ENCODE data around the gene LIFR. TPM values are rescaled to one million over a fixed set of nuclear protein-coding genes. Genes with fewer than 3 reads are reported as not detected.

LIFR gene
- 100 to 1,000 TPM in 1 of 4 donors, 10 to 100 TPM in 3; 61.8 to 105 (median 78.0) TPM for total RNA-seq

- H3K9me3 ChIP-seq, result no peaks in the 10 kb centered on the region
- H3K27ac ChIP-seq, result peak within 1 kb of the TSS; percentile 96 to 99 (median 97)
- peaks cover 0 to 42% (median 4%) of the 10 kb centered on the region in 3 donors for H3K4me1 ChIP-seq
- peak; percentile 95 for ATAC-seq
- peak in 2 of 4 experiments; percentile 6 to 15 for TF ChIP-seq CTCF (IDR thresholded peaks at IDR 0.05)
- no peak for TF ChIP-seq EP300 (IDR thresholded peaks at IDR 0.05)
- TF ChIP-seq POLR2AphosphoS5 (IDR thresholded peaks at IDR 0.05), result peak; percentile 91
- TF ChIP-seq POLR2A (IDR thresholded peaks at IDR 0.05), result peak in 1 of 2 donors; percentile 61
- no peaks in the 10 kb centered on the region for H3K27me3 ChIP-seq
- H3K36me3 ChIP-seq, result no peaks in the 10 kb centered on the region
- 0% methylated on average over 3 of the region's 88 CpGs; no CpG with 5 or more reads in 1 of the 2 donors for WGBS, 2 donors (ENCODE audit: low coverage in 1 of 2)
- H3K4me3 ChIP-seq, result peak within 1 kb of the TSS; percentile 71 to 98
Observed at GRCh38 chr5:38556599-38557307, at the start of gene LIFR. Gene LIFR (minus strand): TSS chr5:38556646. CDS start chr5:38530647, 25,999 bp downstream.

GRCh38 chr5:38605610-38606009 lies 49.2 kb upstream of the LIFR start:
- no peak for ATAC-seq
- 87 to 98% methylated on average over 6 to 7 of the region's 7 CpGs for WGBS, 2 donors (ENCODE audit: low coverage in 1 of 2)
- Histone ChIP-seq H3K36me3 (no peaks in the 10 kb centered on the region), H3K4me1 (peaks cover 4 to 10% (median 5%) of the 10 kb centered on the region in 3 donors), H3K4me3 (no peak overlapping the region), H3K27ac (no peak overlapping the region), H3K9me3 (no peaks in the 10 kb centered on the region), H3K27me3 (no peaks in the 10 kb centered on the region)
- TF ChIP-seq POLR2AphosphoS5 (IDR thresholded peaks at IDR 0.05) (no peak), CTCF (IDR thresholded peaks at IDR 0.05) (no peak), POLR2A (IDR thresholded peaks at IDR 0.05) (no peak)

- TF ChIP-seq CTCF (IDR thresholded peaks at IDR 0.05) (no peak), EP300 (IDR thresholded peaks at IDR 0.05) (no peak), POLR2A (IDR thresholded peaks at IDR 0.05) (no peak), POLR2AphosphoS5 (IDR thresholded peaks at IDR 0.05) (no peak)
- no peaks in the 10 kb centered on the region for H3K9me3 ChIP-seq
- no peaks in the 10 kb centered on the region for H3K36me3 ChIP-seq
- H3K4me1 ChIP-seq, result peaks cover 4 to 10% (median 5%) of the 10 kb centered on the region in 3 donors
- WGBS, 2 donors (ENCODE audit: low coverage in 1 of 2), result 88 to 91% methylated on average over 2 to 3 of the region's 3 CpGs
- no peaks in the 10 kb centered on the region for H3K27me3 ChIP-seq
- no peak overlapping the region for H3K4me3 ChIP-seq
- ATAC-seq, result no peak
- no peak overlapping the region for H3K27ac ChIP-seq
Observed at GRCh38 chr5:38603691-38604090, 47.2 kb upstream of the LIFR start.

GRCh38 chr5:38602641-38603040 lies 46.2 kb upstream of the LIFR start:
- TF ChIP-seq POLR2AphosphoS5 (IDR thresholded peaks at IDR 0.05) (no peak), POLR2A (IDR thresholded peaks at IDR 0.05) (no peak), CTCF (IDR thresholded peaks at IDR 0.05) (no peak), EP300 (IDR thresholded peaks at IDR 0.05) (no peak)
- Histone ChIP-seq H3K27me3 (no peaks in the 10 kb centered on the region), H3K4me1 (peaks cover 4 to 10% (median 5%) of the 10 kb centered on the region in 3 donors), H3K4me3 (no peak overlapping the region), H3K9me3 (no peaks in the 10 kb centered on the region), H3K36me3 (no peaks in the 10 kb centered on the region), H3K27ac (no peak overlapping the region)
- whole genome bisulfite sequencing, 2 donors (ENCODE audit: low coverage in 1 of 2), result 86 to 96% methylated on average over 4 to 5 of the region's 5 CpGs
- ATAC-seq, result no peak

GRCh38 chr5:38601863-38602298 lies 45.4 kb upstream of the LIFR start:
- 35 to 74% methylated on average over 3 to 4 of the region's 4 CpGs for WGBS, 2 donors (ENCODE audit: low coverage in 1 of 2)
- H3K4me3 ChIP-seq, result no peak overlapping the region
- no peaks in the 10 kb centered on the region for H3K36me3 ChIP-seq
- peaks cover 4 to 10% (median 5%) of the 10 kb centered on the region in 3 donors for H3K4me1 ChIP-seq
- peak overlapping the region in 2 of 4 donors; percentile 2 to 37 for H3K27ac ChIP-seq
- H3K27me3 ChIP-seq, result no peaks in the 10 kb centered on the region
- ATAC-seq, result peak; percentile 11
- TF ChIP-seq CTCF (IDR thresholded peaks at IDR 0.05) (no peak), POLR2A (IDR thresholded peaks at IDR 0.05) (no peak), POLR2AphosphoS5 (IDR thresholded peaks at IDR 0.05) (no peak), EP300 (IDR thresholded peaks at IDR 0.05) (no peak)
- no peaks in the 10 kb centered on the region for H3K9me3 ChIP-seq
